Endothelial cell of umbilical vein (primary cell): Measurements from ENCODE around the gene WASL. TPM values are rescaled to one million over a fixed set of nuclear protein-coding genes. Genes with fewer than 3 reads are reported as not detected.

Experiments used
- BruUV-seq: library from RNA; stranded (reverse); fragments of 400-500 nt; replicated peaks from 2 replicates; lab custom pipeline; 2021; lab: Mats Ljungman, UMichigan
- CTCF ChIA-PET: fragments of 300-600, 350-600 bp; sonication (Branson Sonifier 250); formaldehyde crosslinking; loops from one replicate; lab custom pipeline; 2021; ENCODE audit warnings: antibody characterized with exemption, inconsistent platforms; lab: Charles Lee
- POLR2A ChIA-PET: fragments of 300-600, 350-600 bp; sonication (Branson Sonifier 250); formaldehyde crosslinking; loops from one replicate; lab custom pipeline; 2021; ENCODE audit warnings: antibody characterized with exemption, inconsistent platforms; lab: Charles Lee
- DNase-seq: peaks from one replicate; pipeline ENCODE4 v3.0.0-alpha.2; 2011; ENCODE audit warnings: low read depth, low spot score
- FAIRE-seq: peaks from 2 replicates; lab custom pipeline; 2011; peaks lifted over from hg19 to GRCh38; lab: Jason Lieb, UNC
- H2AFZ ChIP-seq: 2 replicates; pipeline ENCODE4 v1.6.0; 2012; ENCODE audit warnings: low read depth, low read length, control low read depth, inconsistent platforms
- H3K27ac ChIP-seq: 2 replicates; pipeline ENCODE4 v1.5.1; 2011; ENCODE audit warnings: low read depth, mild to moderate bottlenecking, control low read depth, low read length, moderate library complexity; ENCODE audit not compliant: insufficient read depth
- H3K27me3 ChIP-seq, 2 experiments: 2 replicates each; pipeline versions ENCODE4 v1.6.0 to v1.6.1; 2011; ENCODE audit warnings: low read length in 2 of 2, mixed read lengths in 1 of 2; ENCODE audit not compliant: control insufficient read depth in 2 of 2, insufficient read depth in 2 of 2
- H3K36me3 ChIP-seq, 2 experiments: 2 replicates in 1 of 2; 3 replicates in 1 of 2; pipeline ENCODE4 v1.5.1; 2011; ENCODE audit warnings: low read length in 2 of 2, mild to moderate bottlenecking in 1 of 2, moderate library complexity in 1 of 2; ENCODE audit not compliant: control insufficient read depth in 2 of 2, insufficient read depth in 2 of 2; ENCODE audit errors: extremely low read depth in 1 of 2
- H3K4me1 ChIP-seq: 3 replicates; pipeline ENCODE4 v1.5.1; 2011; ENCODE audit warnings: mild to moderate bottlenecking, low read length; ENCODE audit not compliant: control insufficient read depth, insufficient read depth; ENCODE audit errors: extremely low read depth
- H3K4me2 ChIP-seq: 2 replicates; pipeline ENCODE4 v1.6.1; 2011; ENCODE audit warnings: low read length, control low read depth, mixed read lengths; ENCODE audit not compliant: insufficient read depth
- H3K4me3 ChIP-seq, 3 experiments: fragments of 200-600 bp in 1 of 3; sonication (generic), shearing (Covaris generic) in 1 of 3; replicated peaks in 1 of 3; 2 replicates each; pipeline ENCODE4 v1.5.1; 2011 to 2016; ENCODE audit warnings: control low read depth in 3 of 3, low read length in 3 of 3, mild to moderate bottlenecking in 2 of 3, inconsistent platforms in 1 of 3, low read depth in 1 of 3, moderate library complexity in 1 of 3; ENCODE audit not compliant: insufficient read depth in 1 of 3
- H3K79me2 ChIP-seq: 2 replicates; pipeline ENCODE4 v1.6.0; 2012; ENCODE audit warnings: low read length, inconsistent platforms; ENCODE audit not compliant: control insufficient read depth, insufficient read depth
- H3K9ac ChIP-seq: replicated peaks from 2 replicates; pipeline ENCODE3; 2011; ENCODE audit warnings: low read length, control low read depth; ENCODE audit not compliant: insufficient read depth; ENCODE audit errors: extremely low read depth
- H3K9me1 ChIP-seq: replicated peaks from 3 replicates; pipeline ENCODE4 v1.6.0; 2011; ENCODE audit warnings: mild to moderate bottlenecking, low read length; ENCODE audit not compliant: control insufficient read depth, insufficient read depth; ENCODE audit errors: extremely low read depth
- H3K9me3 ChIP-seq: replicated peaks from 2 replicates; pipeline ENCODE4 v1.5.1; 2012; ENCODE audit warnings: low read length, inconsistent platforms; ENCODE audit not compliant: control insufficient read depth, insufficient read depth
- H4K20me1 ChIP-seq: replicated peaks from 2 replicates; pipeline ENCODE3; 2011; ENCODE audit warnings: mild to moderate bottlenecking, low read length; ENCODE audit not compliant: control insufficient read depth, insufficient read depth; ENCODE audit errors: extremely low read depth
- CTCF ChIP-seq, 2 donors: IDR thresholded peaks; 1 replicate in 1 of 2; 2 replicates in 1 of 2; pipeline ENCODE4 v1.5.1; 2011; ENCODE audit warnings: low read length in 2 of 2, mild to moderate bottlenecking in 2 of 2, moderate library complexity in 2 of 2, control low read depth in 1 of 2, inconsistent platforms in 1 of 2, low read depth in 1 of 2; ENCODE audit not compliant: insufficient read depth in 1 of 2; ENCODE audit errors: extremely low read depth in 1 of 2
- EZH2 ChIP-seq: IDR thresholded peaks from 2 replicates; pipeline ENCODE4 v1.6.1; 2012; ENCODE audit warnings: borderline replicate concordance, low read depth, mild to moderate bottlenecking, moderate library complexity, low read length, inconsistent platforms; ENCODE audit not compliant: severe bottlenecking
- FOS ChIP-seq: IDR thresholded peaks from 2 replicates; pipeline ENCODE4 v1.6.1; 2011; ENCODE audit warnings: mild to moderate bottlenecking, low read length, moderate library complexity, borderline replicate concordance; ENCODE audit not compliant: insufficient read depth
- GATA2 ChIP-seq: IDR thresholded peaks from 2 replicates; pipeline ENCODE4 v1.7.0; 2011; ENCODE audit warnings: low read depth, mild to moderate bottlenecking, moderate library complexity, mixed read lengths, low read length; ENCODE audit not compliant: insufficient read length, insufficient read depth
- JUN ChIP-seq: IDR thresholded peaks from 2 replicates; pipeline ENCODE4 v1.6.1; 2011; ENCODE audit warnings: borderline replicate concordance, low read depth; ENCODE audit not compliant: insufficient read length, insufficient read depth
- MYC ChIP-seq: IDR thresholded peaks from one replicate; pipeline ENCODE4 v1.6.1; 2011; ENCODE audit warnings: mild to moderate bottlenecking, low read depth, low read length
- POLR2A ChIP-seq: IDR thresholded peaks from 2 replicates; pipeline ENCODE4 v1.6.1; 2012; ENCODE audit warnings: low read depth, mild to moderate bottlenecking, control low read depth, low read length
- POLR2AphosphoS5 ChIP-seq: IDR thresholded peaks from 2 replicates; pipeline ENCODE4 v1.6.1; 2012; ENCODE audit warnings: low read depth, mild to moderate bottlenecking, control low read depth, low read length, moderate library complexity; ENCODE audit not compliant: insufficient read depth
- dilution Hi-C: fragments of 300-500 bp; cut with MboI; formaldehyde crosslinking; loops from one replicate; pipeline ENCODE4 v1.15.0; 2019; ENCODE audit warnings: low sequenced_read_pairs; ENCODE audit not compliant: extremely low pct_ligation_motif_present
- intact Hi-C: fragments of 100-400 bp; cut with micrococcal nuclease; formaldehyde crosslinking; loops from one replicate; pipeline ENCODE4 v1.10.0; 2022
- polyA plus RNA-seq, 4 experiments: library from polyadenylated mRNA; depleted of rRNA in 3 of 4; stranded (reverse) in 3 of 4; unstranded in 1 of 4; fragments of >200 nt; gene quantifications; 2 replicates each; pipeline versions ENCODE4 v1.2.1 to v1.2.3, GENCODE V29; 2011 to 2012; ENCODE audit warnings: missing spikeins in 1 of 4
- total RNA-seq: library from RNA; stranded (reverse); gene quantifications from 2 replicates; pipeline ENCODE4 v1.2.3, GENCODE V29; 2021
- TF ChIP-seq, protein P1 (sequence below): IDR thresholded peaks from 2 replicates; pipeline ENCODE4 v1.6.1; 2011; ENCODE audit not compliant: insufficient read depth, insufficient read length

Gene WASL
- total and polyA plus RNA-seq, 2 donors (not counting 3 experiments of a cell fraction or from before 2014, with no cell fraction given): 5.2 to 24.0 TPM

GRCh38 chr7:123735539-123735938 is 13.3 kb downstream of the WASL start:
- FAIRE-seq (no peak), DNase-seq (no peak)
- no peaks in the 10 kb centered on the region for H3K27me3 ChIP-seq
- no peak for TF ChIP-seq CTCF (IDR thresholded peaks at IDR 0.05; ENCODE audit: extremely low read depth in 1 of 2, insufficient read depth in 1 of 2, low read depth in 1 of 2, low read length in 2 of 2)
- no peak for TF ChIP-seq MYC
- TF ChIP-seq POLR2AphosphoS5: no peak
- TF ChIP-seq GATA2: no peak
- no peak for TF ChIP-seq JUN
- TF ChIP-seq, protein P1, sequence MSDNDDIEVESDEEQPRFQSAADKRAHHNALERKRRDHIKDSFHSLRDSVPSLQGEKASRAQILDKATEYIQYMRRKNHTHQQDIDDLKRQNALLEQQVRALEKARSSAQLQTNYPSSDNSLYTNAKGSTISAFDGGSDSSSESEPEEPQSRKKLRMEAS: no peak
- TF ChIP-seq FOS: no peak
- no peak for TF ChIP-seq POLR2A
- TF ChIP-seq EZH2: no peak
- H3K9me1 ChIP-seq: no peaks in the 10 kb centered on the region
- dilution Hi-C loops (no loop called here), intact Hi-C loops (no loop called here)
- H3K4me2 ChIP-seq: no peak overlapping the region
- peaks cover 24% of the 10 kb centered on the region for H4K20me1 ChIP-seq
- BruUV-seq: no TSS peak
- peaks cover 2% of the 10 kb centered on the region for H3K4me1 ChIP-seq
- H3K36me3 ChIP-seq: no peaks in the 10 kb centered on the region
- H3K79me2 ChIP-seq: peaks cover 93% of the 10 kb centered on the region
- ChIA-PET CTCF (interaction anchor here (0.8 to 1.7 kb wide), 3 partner anchors 10 to 62 kb away, joined by 3 to 5 read pairs (median 4); no protein-coding TSS in a partner anchor), POLR2A (no interaction called here)
- no peaks in the 10 kb centered on the region for H3K9me3 ChIP-seq
- no peak overlapping the region for H3K9ac ChIP-seq
- no peak overlapping the region for H3K4me3 ChIP-seq
- H2AFZ ChIP-seq: no peak overlapping the region
- no peak overlapping the region for H3K27ac ChIP-seq
